NT2/D1 (cell line): ENCODE results near the gene CHN1.

Experiments
- YY1 ChIP-seq: IDR thresholded peaks from 2 replicates; pipeline ENCODE4 v1.6.1; 2011; ENCODE audit not compliant: insufficient read length, insufficient read depth
- ZNF274 ChIP-seq: IDR thresholded peaks from 2 replicates; pipeline ENCODE4 v1.6.1; 2011; ENCODE audit warnings: mild to moderate bottlenecking, low read depth, low read length

DNA sequence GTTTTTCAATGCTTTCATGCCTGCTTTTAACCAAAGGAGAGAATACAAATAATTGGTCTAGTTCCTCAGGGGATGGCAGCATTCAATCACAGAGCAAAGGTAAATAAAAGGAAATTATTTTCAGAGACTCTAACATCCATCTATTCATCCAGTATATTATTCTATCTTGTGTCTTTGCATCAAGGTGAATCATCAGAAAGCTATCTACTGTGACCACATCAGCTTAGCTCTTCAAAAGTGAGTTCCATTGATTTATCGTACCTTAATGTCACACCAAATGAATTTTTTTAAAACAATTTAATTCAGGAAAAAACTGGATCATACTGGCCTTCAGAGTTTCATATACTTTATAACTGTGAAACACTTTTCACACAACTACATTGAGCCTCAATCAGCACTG is 66.1 kb downstream of the CHN1 start:
- TF ChIP-seq ZNF274 (no peak), YY1 (no peak)
